NB4 (cell line): Measurements from ENCODE around the gene PRSS35.

ENCODE experiments used
- DNase-seq: peaks from one replicate; pipeline ENCODE4 v3.0.0; 2010; ENCODE audit warnings: low read depth
- H3K4me3 ChIP-seq: one replicate; pipeline ENCODE4 v1.5.1; 2011; ENCODE audit warnings: mild to moderate bottlenecking, low read depth, low read length, moderate library complexity
- CTCF ChIP-seq: IDR thresholded peaks from one replicate; pipeline ENCODE4 v1.5.1; 2012; ENCODE audit warnings: low read depth, low read length
- MYC ChIP-seq: IDR thresholded peaks from 2 replicates; pipeline ENCODE4 v1.6.1; 2011; ENCODE audit warnings: low read depth, low read length
- POLR2A ChIP-seq: IDR thresholded peaks from 2 replicates; pipeline ENCODE4 v1.6.1; 2011; ENCODE audit warnings: mild to moderate bottlenecking; ENCODE audit not compliant: insufficient read length; ENCODE audit errors: extremely low read depth
- TF ChIP-seq, protein P1 (sequence below): IDR thresholded peaks from 2 replicates; pipeline ENCODE4 v1.6.1; 2011; ENCODE audit warnings: low read depth, low read length

PRSS35 gene, protein sequence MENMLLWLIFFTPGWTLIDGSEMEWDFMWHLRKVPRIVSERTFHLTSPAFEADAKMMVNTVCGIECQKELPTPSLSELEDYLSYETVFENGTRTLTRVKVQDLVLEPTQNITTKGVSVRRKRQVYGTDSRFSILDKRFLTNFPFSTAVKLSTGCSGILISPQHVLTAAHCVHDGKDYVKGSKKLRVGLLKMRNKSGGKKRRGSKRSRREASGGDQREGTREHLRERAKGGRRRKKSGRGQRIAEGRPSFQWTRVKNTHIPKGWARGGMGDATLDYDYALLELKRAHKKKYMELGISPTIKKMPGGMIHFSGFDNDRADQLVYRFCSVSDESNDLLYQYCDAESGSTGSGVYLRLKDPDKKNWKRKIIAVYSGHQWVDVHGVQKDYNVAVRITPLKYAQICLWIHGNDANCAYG

DNA sequence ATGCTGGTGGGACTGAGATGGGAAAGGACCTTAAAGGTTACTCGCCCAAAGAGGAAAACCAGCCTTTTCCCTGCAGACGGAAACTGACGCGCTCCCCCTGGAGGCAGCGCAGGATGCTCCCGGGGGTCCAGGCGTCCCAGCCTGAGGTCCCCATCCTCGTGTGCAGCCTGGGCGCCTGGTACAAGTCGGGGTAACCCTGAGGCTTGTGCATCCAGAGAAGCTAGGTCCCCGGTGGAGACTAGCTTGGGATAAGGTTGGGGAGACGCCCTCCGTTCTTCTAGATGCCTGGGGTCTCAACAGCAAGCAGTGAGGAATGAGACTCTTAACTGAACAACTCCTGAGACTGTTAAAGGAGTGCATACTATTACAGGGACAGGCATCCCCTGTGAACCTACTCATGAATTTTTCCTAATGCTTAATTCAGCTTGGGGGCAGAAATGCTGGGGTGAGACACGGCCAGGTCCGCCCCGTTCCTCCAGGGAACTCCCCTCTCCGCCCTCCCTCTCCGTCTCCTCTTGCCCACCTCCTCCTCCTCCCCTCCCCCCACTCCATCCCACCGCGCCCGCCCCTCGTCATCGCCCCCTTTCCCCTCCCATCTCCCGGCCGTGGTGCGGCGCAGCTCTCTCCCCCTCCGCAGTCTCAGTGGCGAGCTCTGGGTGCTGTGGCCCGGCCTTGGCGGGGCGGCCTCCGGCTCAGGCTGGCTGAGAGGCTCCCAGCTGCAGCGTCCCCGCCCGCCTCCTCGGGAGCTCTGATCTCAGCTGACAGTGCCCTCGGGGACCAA lies at the start of gene PRSS35:
TSS of gene PRSS35 (plus strand) at position 634 of the 781 bp plus-strand sequence. CDS start 10,908 bp downstream, outside the sequence.
- peak within 1 kb of the TSS; percentile 42 for H3K4me3 ChIP-seq
- TF ChIP-seq, protein P1, sequence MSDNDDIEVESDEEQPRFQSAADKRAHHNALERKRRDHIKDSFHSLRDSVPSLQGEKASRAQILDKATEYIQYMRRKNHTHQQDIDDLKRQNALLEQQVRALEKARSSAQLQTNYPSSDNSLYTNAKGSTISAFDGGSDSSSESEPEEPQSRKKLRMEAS, result no peak
- TF ChIP-seq CTCF, result peak; percentile 84
- peak; percentile 72 for DNase-seq

DNA sequence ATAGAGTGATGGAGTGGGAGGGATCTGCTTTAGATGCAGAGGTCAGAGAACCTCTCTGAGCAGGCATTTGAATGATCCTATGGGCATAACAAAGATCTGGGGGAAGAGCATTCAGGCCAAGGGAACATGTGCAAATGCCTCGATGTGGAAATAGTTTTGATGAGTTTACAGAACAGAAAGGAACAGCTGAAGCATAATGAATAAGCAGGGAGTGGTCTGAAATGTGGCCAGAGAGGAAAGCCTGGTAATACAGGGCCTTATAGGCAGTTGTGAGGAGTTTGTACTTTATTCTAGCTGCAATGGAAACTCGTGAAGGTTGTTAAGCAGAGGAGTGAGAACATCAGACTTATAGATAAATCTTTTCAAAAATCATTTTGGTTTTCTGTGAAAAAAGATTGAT lies 48.4 kb upstream of the PRSS35 start:
- no peak overlapping the region for H3K4me3 ChIP-seq
- no peak for DNase-seq
- TF ChIP-seq MYC (no peak), CTCF (no peak), POLR2A (no peak)
- TF ChIP-seq, protein P1, result no peak

DNA sequence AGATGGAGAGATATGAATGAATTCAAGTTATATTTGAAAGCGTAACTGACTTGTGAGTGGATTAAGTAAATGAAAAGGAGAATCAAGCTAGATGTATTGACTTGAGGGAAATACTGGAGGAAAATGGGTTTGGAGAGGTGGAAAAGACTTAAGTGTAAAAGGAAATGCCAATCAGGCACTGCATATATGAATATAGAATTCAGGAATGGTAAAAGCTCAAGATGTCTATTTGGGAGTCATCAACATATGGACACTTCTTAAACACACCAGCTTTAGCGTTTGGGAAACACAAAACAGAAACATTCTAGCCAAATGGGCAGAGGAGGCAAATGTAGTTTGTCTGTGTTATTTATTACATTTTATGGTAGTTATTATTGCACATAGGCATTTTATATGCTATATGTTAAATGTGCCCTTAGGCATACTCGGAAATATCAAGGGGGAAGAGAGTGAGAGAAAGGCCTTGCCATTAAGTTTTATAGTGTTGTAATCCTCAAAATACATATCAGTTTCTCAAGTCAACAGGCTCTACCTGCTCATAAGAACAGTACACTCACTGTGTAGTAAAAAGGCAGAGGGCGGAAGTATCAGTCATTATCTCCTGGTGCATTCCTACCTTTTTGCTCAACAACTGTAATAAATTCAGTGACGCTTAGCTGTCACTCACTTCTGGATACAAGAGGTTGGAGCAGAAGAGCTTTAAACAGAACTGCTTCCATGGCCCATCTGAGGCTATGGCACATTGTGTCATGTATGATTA lies 47.8 kb upstream of the PRSS35 start:
- no peak for DNase-seq
- TF ChIP-seq MYC (no peak), POLR2A (no peak)
- TF ChIP-seq, protein P1, result no peak
- H3K4me3 ChIP-seq, result no peak overlapping the region

- H3K4me3 ChIP-seq, result no peak overlapping the region
- peak; percentile 10 for DNase-seq
- TF ChIP-seq POLR2A, result no peak
- TF ChIP-seq CTCF, result no peak
- no peak for TF ChIP-seq MYC
- TF ChIP-seq, protein P1, result no peak
Observed at GRCh38 chr6:83466328-83466727, 46.0 kb upstream of the PRSS35 start.

GRCh38 chr6:83467620-83468036 lies 44.7 kb upstream of the PRSS35 start:
- H3K4me3 ChIP-seq, result no peak overlapping the region
- TF ChIP-seq CTCF (no peak), MYC (peak; percentile 83), POLR2A (no peak)
- TF ChIP-seq, protein P1, result peak; percentile 66
- peak; percentile 87 for DNase-seq

DNA sequence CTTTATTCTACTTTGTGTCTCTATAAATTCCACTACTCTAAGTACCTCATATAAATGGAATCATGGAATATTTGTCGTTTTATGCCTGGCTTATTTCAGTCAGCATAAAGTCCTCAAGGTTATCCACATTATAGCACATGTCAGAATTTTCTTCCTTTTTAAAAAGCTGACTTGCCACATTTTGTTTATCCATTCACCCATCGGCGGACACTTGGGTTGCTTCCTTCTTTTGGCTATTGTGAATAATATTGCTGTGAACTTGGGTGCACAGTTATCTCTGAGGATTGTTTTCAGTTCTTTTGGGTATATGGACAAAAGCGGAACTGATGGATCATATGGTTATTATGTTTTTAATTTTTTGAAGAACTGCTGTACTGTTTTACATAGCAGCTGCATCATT lies 42.3 kb upstream of the PRSS35 start:
- no peak for DNase-seq
- H3K4me3 ChIP-seq, result no peak overlapping the region
- TF ChIP-seq MYC (no peak), POLR2A (no peak), CTCF (no peak)
- TF ChIP-seq, protein P1, result no peak
